WERI-Rb-1 (cell line): ENCODE data around the gene TBC1D1.

Experiments used
- DNase-seq: peaks from one replicate; pipeline ENCODE4 v3.0.0-alpha.2; 2020
- H3K27ac ChIP-seq: fragments of 250-450 bp; sonication (Bioruptor Pico); 2 replicates; pipeline ENCODE4 v1.5.1; 2020; ENCODE audit warnings: mild to moderate bottlenecking, moderate library complexity
- H3K27me3 ChIP-seq: fragments of 250-450 bp; sonication (Bioruptor Pico); 2 replicates; pipeline ENCODE4 v1.5.1; 2021; ENCODE audit warnings: mild to moderate bottlenecking, low read depth, moderate library complexity; ENCODE audit not compliant: insufficient read depth, severe bottlenecking
- H3K36me3 ChIP-seq: fragments of 250-450 bp; sonication (Bioruptor Pico); 2 replicates; pipeline ENCODE4 v1.5.1; 2020; ENCODE audit warnings: mild to moderate bottlenecking, moderate library complexity
- H3K4me3 ChIP-seq: 2 replicates; pipeline ENCODE4 v1.5.1; 2011; ENCODE audit warnings: low read depth, mild to moderate bottlenecking, control low read depth, low read length
- H3K9me3 ChIP-seq: fragments of 250-450 bp; sonication (Bioruptor Pico); 2 replicates; pipeline ENCODE4 v1.5.1; 2021; ENCODE audit warnings: mild to moderate bottlenecking, moderate library complexity; ENCODE audit not compliant: severe bottlenecking
- TF ChIP-seq, protein P1 (sequence below): IDR thresholded peaks from 2 replicates; pipeline ENCODE4 v1.5.1; 2011; ENCODE audit warnings: low read depth, mild to moderate bottlenecking, control low read depth, inconsistent platforms, low read length

The TBC1D1 gene

DNA sequence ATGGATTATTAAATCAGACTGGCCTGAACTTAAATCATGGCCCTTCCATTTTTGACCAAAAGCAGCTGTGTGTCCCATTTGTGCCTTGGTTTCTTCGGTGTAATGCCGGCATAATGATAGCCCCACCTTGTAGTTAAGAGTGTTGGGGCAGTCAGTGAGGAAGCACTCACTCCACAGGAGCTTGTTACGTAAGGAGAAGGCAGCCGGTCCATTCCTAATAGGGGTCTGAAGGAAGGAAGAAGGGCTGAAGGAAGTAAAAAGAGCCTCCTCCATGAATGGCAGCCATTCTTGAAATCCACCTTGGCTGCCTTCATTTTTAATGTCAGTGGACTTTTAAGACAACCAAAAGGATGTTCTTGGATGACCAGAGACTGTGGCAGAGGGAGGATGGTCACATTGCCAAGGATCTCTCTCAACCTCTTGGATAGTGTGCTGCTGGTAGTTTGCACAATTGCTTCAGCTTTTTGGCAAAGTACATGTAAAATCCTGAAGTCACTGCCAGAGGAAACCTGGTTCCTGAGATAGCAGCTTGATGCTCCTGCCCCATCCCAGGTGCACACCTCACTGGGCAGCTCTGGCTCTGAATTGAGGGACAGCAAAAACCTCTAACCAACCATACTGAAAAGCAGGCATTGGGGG is 182.8 kb downstream of the TBC1D1 start:
- Histone ChIP-seq H3K9me3 (no peaks in the 10 kb centered on the region), H3K27me3 (no peaks in the 10 kb centered on the region), H3K4me3 (no peak overlapping the region), H3K36me3 (peaks cover 6% of the 10 kb centered on the region), H3K27ac (no peak overlapping the region)
- TF ChIP-seq, protein P1, sequence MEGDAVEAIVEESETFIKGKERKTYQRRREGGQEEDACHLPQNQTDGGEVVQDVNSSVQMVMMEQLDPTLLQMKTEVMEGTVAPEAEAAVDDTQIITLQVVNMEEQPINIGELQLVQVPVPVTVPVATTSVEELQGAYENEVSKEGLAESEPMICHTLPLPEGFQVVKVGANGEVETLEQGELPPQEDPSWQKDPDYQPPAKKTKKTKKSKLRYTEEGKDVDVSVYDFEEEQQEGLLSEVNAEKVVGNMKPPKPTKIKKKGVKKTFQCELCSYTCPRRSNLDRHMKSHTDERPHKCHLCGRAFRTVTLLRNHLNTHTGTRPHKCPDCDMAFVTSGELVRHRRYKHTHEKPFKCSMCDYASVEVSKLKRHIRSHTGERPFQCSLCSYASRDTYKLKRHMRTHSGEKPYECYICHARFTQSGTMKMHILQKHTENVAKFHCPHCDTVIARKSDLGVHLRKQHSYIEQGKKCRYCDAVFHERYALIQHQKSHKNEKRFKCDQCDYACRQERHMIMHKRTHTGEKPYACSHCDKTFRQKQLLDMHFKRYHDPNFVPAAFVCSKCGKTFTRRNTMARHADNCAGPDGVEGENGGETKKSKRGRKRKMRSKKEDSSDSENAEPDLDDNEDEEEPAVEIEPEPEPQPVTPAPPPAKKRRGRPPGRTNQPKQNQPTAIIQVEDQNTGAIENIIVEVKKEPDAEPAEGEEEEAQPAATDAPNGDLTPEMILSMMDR: no peak
- DNase-seq: no peak

DNA sequence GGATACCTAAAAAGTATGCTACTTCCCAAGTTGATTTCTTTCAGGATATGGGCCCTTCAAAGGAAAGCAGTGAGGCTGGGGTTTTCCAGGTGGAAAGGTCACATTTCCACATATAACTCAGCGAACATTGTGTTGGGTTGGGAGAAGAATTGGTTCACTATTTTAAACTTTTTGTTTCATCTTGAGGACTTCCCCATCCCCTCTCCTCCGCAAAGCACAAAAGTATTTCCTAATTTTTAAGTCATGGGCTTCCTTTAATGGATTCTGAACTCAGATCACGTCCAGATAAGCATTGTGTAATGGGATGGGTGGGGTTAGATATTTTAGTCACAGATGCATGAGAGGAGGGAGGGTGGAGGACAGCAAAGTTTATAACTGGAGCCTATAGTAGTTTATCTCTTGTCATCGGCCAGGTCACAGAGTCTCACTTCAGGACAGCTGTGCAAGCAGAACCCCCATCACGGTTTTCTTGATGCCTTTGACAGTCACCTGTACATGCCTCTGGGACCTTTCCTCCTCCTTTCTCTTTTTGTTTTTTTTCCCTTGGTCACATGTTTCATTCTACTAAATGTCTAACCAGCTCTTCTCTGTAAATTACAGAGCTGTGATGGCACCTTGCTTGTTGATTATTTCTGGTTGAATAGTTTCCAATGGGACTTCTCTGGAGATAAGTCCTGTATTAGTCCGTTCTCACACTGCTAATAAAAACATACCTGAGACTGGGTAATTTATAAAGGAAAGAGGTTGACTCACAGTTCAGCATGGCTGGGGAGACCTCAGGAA is 184.7 kb downstream of the TBC1D1 start:
- H3K27ac ChIP-seq: no peak overlapping the region
- peaks cover 6% of the 10 kb centered on the region for H3K36me3 ChIP-seq
- no peak overlapping the region for H3K4me3 ChIP-seq
- TF ChIP-seq, protein P1: no peak
- no peaks in the 10 kb centered on the region for H3K27me3 ChIP-seq
- no peak for DNase-seq
- no peaks in the 10 kb centered on the region for H3K9me3 ChIP-seq

- no peaks in the 10 kb centered on the region for H3K27me3 ChIP-seq
- H3K27ac ChIP-seq: no peak overlapping the region
- DNase-seq: no peak
- H3K36me3 ChIP-seq: peaks cover 6% of the 10 kb centered on the region
- no peaks in the 10 kb centered on the region for H3K9me3 ChIP-seq
- TF ChIP-seq, protein P1: no peak
- H3K4me3 ChIP-seq: no peak overlapping the region
These were observed 185.3 kb downstream of the TBC1D1 start for GRCh38 chr4:38076153-38076669.

DNA sequence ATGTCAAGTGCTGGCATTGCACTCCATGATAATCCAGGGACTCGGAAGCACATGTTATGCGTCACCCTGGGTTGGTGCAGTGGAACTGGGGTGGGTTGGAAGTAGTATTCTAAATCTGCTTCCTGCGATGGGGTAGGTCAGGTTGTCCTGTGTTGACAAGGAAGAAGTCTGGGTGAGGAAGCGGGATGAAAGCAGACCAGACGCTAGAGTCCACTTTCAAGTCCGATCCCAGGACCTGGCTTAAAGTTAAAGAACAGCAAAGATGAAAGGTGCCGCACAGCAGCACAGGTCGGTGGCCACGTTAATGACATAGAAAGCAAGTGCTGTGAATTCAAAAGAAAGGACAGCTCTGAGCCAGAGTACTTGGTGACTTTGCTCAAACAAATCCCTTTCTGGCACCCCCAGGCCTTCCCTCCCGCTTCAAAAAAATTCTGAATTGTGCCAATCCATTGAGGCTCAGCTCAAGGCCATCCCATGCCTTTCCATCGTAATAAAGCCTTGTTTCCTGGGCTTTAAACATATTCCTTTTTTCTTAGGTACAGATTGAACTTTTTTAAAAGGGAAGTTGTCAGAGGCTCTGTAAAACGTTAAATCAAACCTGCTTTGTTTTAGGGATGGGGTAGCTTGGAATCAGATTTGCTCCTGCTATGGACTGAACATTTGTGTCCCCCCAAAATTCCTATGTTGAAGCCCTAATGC is 187.1 kb downstream of the TBC1D1 start:
- Histone ChIP-seq H3K27ac (no peak overlapping the region), H3K27me3 (no peaks in the 10 kb centered on the region), H3K4me3 (no peak overlapping the region), H3K9me3 (no peaks in the 10 kb centered on the region), H3K36me3 (peaks cover 11% of the 10 kb centered on the region)
- TF ChIP-seq, protein P1: no peak
- no peak for DNase-seq

DNA sequence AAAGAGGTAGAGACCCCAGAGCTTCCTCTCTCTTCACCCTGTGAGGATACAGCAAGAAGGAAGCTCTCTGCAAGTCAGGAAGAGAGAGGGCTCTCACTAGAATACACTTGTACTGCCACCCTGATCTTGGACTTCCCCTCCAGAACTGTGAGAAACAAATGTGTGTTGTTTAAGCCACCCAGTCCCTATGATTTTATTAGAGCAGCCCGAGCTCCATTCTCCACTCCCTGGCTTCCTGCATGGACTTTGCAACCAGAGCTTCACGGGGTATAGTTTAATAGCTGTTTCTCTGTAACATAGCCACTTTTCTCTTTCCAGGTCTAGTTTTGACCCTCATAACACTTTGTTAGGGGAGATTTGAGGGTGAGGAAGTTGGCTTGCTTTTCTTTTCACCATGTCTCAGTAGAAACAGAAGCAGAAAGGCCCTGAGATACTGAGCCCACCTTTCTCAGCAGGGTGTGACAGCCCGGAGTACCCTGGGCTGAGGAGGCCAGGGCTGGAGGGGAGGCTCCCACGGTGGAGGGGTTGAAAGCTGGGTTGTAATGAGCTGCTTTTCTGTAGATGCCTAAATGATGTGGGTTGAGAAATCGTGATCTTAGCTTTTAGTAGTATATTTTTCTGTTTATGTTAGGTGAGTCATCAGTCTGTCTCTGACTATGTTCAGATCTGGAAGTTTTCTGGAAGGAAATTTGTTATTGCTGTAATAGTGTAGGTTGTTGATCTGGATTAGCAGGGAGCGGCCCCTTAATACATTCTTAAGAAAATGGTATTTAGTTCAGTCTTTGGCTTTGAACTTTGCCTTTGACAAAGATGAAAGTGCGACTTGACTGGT is 187.9 kb downstream of the TBC1D1 start:
- Histone ChIP-seq H3K27me3 (no peaks in the 10 kb centered on the region), H3K36me3 (peaks cover 8% of the 10 kb centered on the region), H3K9me3 (no peaks in the 10 kb centered on the region), H3K4me3 (no peak overlapping the region), H3K27ac (no peak overlapping the region)
- TF ChIP-seq, protein P1: no peak
- no peak for DNase-seq
